NCI-H1930 (cell line): ENCODE measurements around the gene MAN1A1.
"Not testable (repeated sequence)": the region's sequence is repeated elsewhere in the genome, so short reads cannot be mapped to it uniquely, and the experiment has no call there.

Source experiments
- DNase-seq, 2 experiments: peaks; one replicate each; lab custom pipeline; 2025; lab: John Stamatoyannopoulos, UW

The MAN1A1 gene

GRCh38 chr6:119303164-119303887, 46.2 kb downstream of the MAN1A1 start:
- no peak for DNase-seq

- DNase-seq: no peak
Observed at GRCh38 chr6:119301429-119301828, 48.1 kb downstream of the MAN1A1 start.

GRCh38 chr6:119299694-119300093, 49.9 kb downstream of the MAN1A1 start:
- DNase-seq: no peak

- no peak for DNase-seq
Observed at GRCh38 chr6:119297049-119297448, 52.5 kb downstream of the MAN1A1 start.

- no peak for DNase-seq
Observed at GRCh38 chr6:119296036-119297035, 53.2 kb downstream of the MAN1A1 start.

GRCh38 chr6:119294984-119295383, 54.6 kb downstream of the MAN1A1 start:
- DNase-seq: no peak

- DNase-seq: not testable (repeated sequence)
Observed at GRCh38 chr6:119291060-119291459, 58.5 kb downstream of the MAN1A1 start.

- no peak for DNase-seq
Observed at GRCh38 chr6:119290306-119290705, 59.3 kb downstream of the MAN1A1 start.

GRCh38 chr6:119289651-119290050, 59.9 kb downstream of the MAN1A1 start:
- no peak for DNase-seq

GRCh38 chr6:119285908-119286625, 63.5 kb downstream of the MAN1A1 start:
- no peak for DNase-seq

- no peak for DNase-seq
Observed at GRCh38 chr6:119284861-119285521, 64.6 kb downstream of the MAN1A1 start.

GRCh38 chr6:119283979-119284545, 65.5 kb downstream of the MAN1A1 start:
- no peak for DNase-seq

- DNase-seq: no peak
Observed at GRCh38 chr6:119283214-119283613, 66.3 kb downstream of the MAN1A1 start.

- no peak for DNase-seq
Observed at GRCh38 chr6:119280668-119281067, 68.9 kb downstream of the MAN1A1 start.

- no peak for DNase-seq
Observed at GRCh38 chr6:119280080-119280479, 69.5 kb downstream of the MAN1A1 start.

GRCh38 chr6:119278625-119279024, 70.9 kb downstream of the MAN1A1 start:
- DNase-seq: no peak

- DNase-seq: no peak
Observed at GRCh38 chr6:119277052-119277451, 72.5 kb downstream of the MAN1A1 start.

- DNase-seq: no peak
Observed at GRCh38 chr6:119276211-119276610, 73.3 kb downstream of the MAN1A1 start.

- DNase-seq: no peak
Observed at GRCh38 chr6:119274197-119274595, 75.4 kb downstream of the MAN1A1 start.

GRCh38 chr6:119273272-119274196, 76.0 kb downstream of the MAN1A1 start:
- DNase-seq: no peak
